K562 (cell line): ENCODE data around the gene ANKMY1. TPM values are rescaled to one million over a fixed set of nuclear protein-coding genes. Genes with fewer than 3 reads are reported as not detected.

Source experiments
- ATAC-seq: fragments of 200-7000 bp; cut with Tn5 transposase; 3 replicates; pipeline ENCODE4 v1.9.1; 2020; ENCODE audit warnings: moderate library complexity
- BruUV-seq: library from RNA; stranded (reverse); fragments of 400-500 nt; replicated peaks from 2 replicates; lab custom pipeline; 2021; lab: Mats Ljungman, UMichigan
- CTCF ChIA-PET: fragments of 300-600 bp; formaldehyde crosslinking; extraction: SDS; loops from one replicate; lab custom pipeline; 2021; ENCODE audit warnings: low intra/inter-chr PET ratio; lab: Yijun Ruan, JAX
- POLR2A ChIA-PET: fragments of 300-600, 350-650 bp; sonication (Branson Sonifier 250); formaldehyde crosslinking; extraction: SDS; loops from one replicate; lab custom pipeline; 2021; ENCODE audit warnings: antibody characterized with exemption, inconsistent platforms; lab: Yijun Ruan, JAX
- DNase-seq, 4 experiments: peaks; one replicate each; pipeline versions ENCODE4 v3.0.0 to v3.0.0-alpha.2; 2011 to 2018; ENCODE audit warnings: low spot score in 3 of 4, mixed read lengths in 3 of 4; ENCODE audit errors: extremely low read depth in 1 of 4
- FAIRE-seq: peaks from 2 replicates; lab custom pipeline; 2011; peaks lifted over from hg19 to GRCh38; lab: Jason Lieb, UNC
- H2AFZ ChIP-seq: 2 replicates; pipeline ENCODE4 v1.6.0; 2011; ENCODE audit warnings: low read depth, low read length, control low read depth, inconsistent platforms
- H3K27ac ChIP-seq: fragments of 200-600 bp; 3 replicates; pipeline ENCODE4 v1.8.0; 2011; ENCODE audit warnings: low read depth, mild to moderate bottlenecking, control low read depth, inconsistent platforms, low read length, moderate library complexity, mixed read lengths; ENCODE audit errors: extremely low read depth
- H3K27me3 ChIP-seq, 2 experiments: fragments of 300-600 bp in 1 of 2; 2 replicates in 1 of 2; 3 replicates in 1 of 2; pipeline versions ENCODE4 v1.6.0 to v1.8.0; 2011; ENCODE audit warnings: inconsistent platforms in 2 of 2, low read length in 2 of 2, mild to moderate bottlenecking in 1 of 2, mixed read lengths in 1 of 2, moderate library complexity in 1 of 2; ENCODE audit not compliant: control insufficient read depth in 2 of 2, insufficient read depth in 2 of 2
- H3K36me3 ChIP-seq: fragments of 300-600 bp; 3 replicates; pipeline ENCODE4 v1.8.0; 2011; ENCODE audit warnings: mild to moderate bottlenecking, low read length, inconsistent platforms; ENCODE audit not compliant: control insufficient read depth, insufficient read depth
- H3K4me1 ChIP-seq, 2 experiments: fragments of 200-600 bp in 1 of 2; replicated peaks in 1 of 2; 2 replicates in 1 of 2; 3 replicates in 1 of 2; pipeline versions ENCODE4 v1.5.1 to v1.8.0; 2011; ENCODE audit warnings: inconsistent platforms in 2 of 2, low read length in 2 of 2, mild to moderate bottlenecking in 1 of 2, mixed read lengths in 1 of 2, moderate library complexity in 1 of 2; ENCODE audit not compliant: control insufficient read depth in 2 of 2, insufficient read depth in 2 of 2
- H3K4me2 ChIP-seq: 2 replicates; pipeline ENCODE4 v1.6.1; 2011; ENCODE audit warnings: low read length, control low read depth, inconsistent platforms, mixed read lengths; ENCODE audit not compliant: insufficient read depth
- H3K4me3 ChIP-seq: fragments of 200-600 bp; sonication (generic), shearing (Covaris generic); 2 replicates; pipeline ENCODE4 v1.5.1; 2016; ENCODE audit warnings: control low read depth, inconsistent platforms
- H3K79me2 ChIP-seq: fragments of 200-600 bp; 3 replicates; pipeline ENCODE4 v1.8.0; 2011; ENCODE audit warnings: low read length, inconsistent platforms; ENCODE audit not compliant: control insufficient read depth, insufficient read depth
- H3K9ac ChIP-seq, 2 experiments: 2 replicates each; pipeline versions ENCODE4 v1.6.0 to v1.6.1; 2011; ENCODE audit warnings: low read depth in 2 of 2, low read length in 2 of 2, control low read depth in 1 of 2, inconsistent platforms in 1 of 2, mild to moderate bottlenecking in 1 of 2, mixed read lengths in 1 of 2; ENCODE audit not compliant: insufficient read depth in 1 of 2
- H3K9me1 ChIP-seq: one replicate; pipeline ENCODE4 v1.6.0; 2011; ENCODE audit warnings: inconsistent platforms, mild to moderate bottlenecking, low read length, moderate library complexity; ENCODE audit not compliant: control insufficient read depth, insufficient read depth
- H3K9me3 ChIP-seq: replicated peaks from 2 replicates; pipeline ENCODE4 v1.5.1; 2011; ENCODE audit warnings: low read depth, low read length, inconsistent platforms; ENCODE audit not compliant: control insufficient read depth, insufficient read depth
- H4K20me1 ChIP-seq: replicated peaks from 2 replicates; pipeline ENCODE4 v1.6.1; 2011; ENCODE audit warnings: low read length, inconsistent platforms, mixed read lengths; ENCODE audit not compliant: control insufficient read depth, insufficient read depth
- ARID2 ChIP-seq: fragments of 450-650 bp; IDR thresholded peaks from 2 replicates; pipeline ENCODE4 v1.6.1; 2017; ENCODE audit warnings: antibody characterized with exemption, mild to moderate bottlenecking
- E2F8 ChIP-seq: fragments of 450-650 bp; IDR thresholded peaks from 2 replicates; pipeline ENCODE4 v1.7.1; 2018; ENCODE audit warnings: mild to moderate bottlenecking, low read depth; ENCODE audit not compliant: partially characterized antibody
- RB1 ChIP-seq: fragments of 450-650 bp; IDR thresholded peaks from 2 replicates; pipeline ENCODE4 v1.6.1; 2017; ENCODE audit warnings: low read depth, mild to moderate bottlenecking
- REST ChIP-seq, 2 experiments: fragments of 450-650 bp; formaldehyde crosslinking in 1 of 2; IDR thresholded peaks; 2 replicates each; pipeline versions ENCODE4 v1.4.0 to v1.6.1; 2014 to 2020; ENCODE audit warnings: mild to moderate bottlenecking in 2 of 2, borderline replicate concordance in 1 of 2, low read depth in 1 of 2
- ZBTB7A ChIP-seq: IDR thresholded peaks from 2 replicates; pipeline ENCODE4 v1.6.1; 2011; ENCODE audit warnings: low read depth, mild to moderate bottlenecking, low read length, moderate library complexity, borderline replicate concordance; ENCODE audit not compliant: control insufficient read depth
- ZNF41 ChIP-seq: fragments of 250-450 bp; sonication (Bioruptor Pico); conservative IDR thresholded peaks from 2 replicates; pipeline ENCODE4 v1.4.0; 2020; ENCODE audit warnings: mild to moderate bottlenecking
- WGBS: fragments of 100-300 bp; shearing (Covaris generic); methylation state at CpG from one replicate; pipeline ENCODE4 v1.1.6; 2016; ENCODE audit warnings: low coverage, mixed read lengths; ENCODE audit not compliant: insufficient coverage; ENCODE audit errors: missing lambda C conversion rate; 5-methylcytosine and 5-hydroxymethylcytosine counted together
- in situ Hi-C: fragments of 300-500 bp; cut with MboI; formaldehyde crosslinking; loops from 4 replicates; pipeline ENCODE4 v1.15.0; 2018; ENCODE audit warnings: inconsistent platforms, mixed read lengths
- intact Hi-C: fragments of 100-400 bp; cut with micrococcal nuclease; formaldehyde crosslinking; loops from 2 replicates; pipeline ENCODE4 v1.14.2; 2022
- polyA plus RNA-seq, 8 experiments: library from polyadenylated mRNA; depleted of rRNA in 4 of 8; stranded (reverse) in 5 of 8; unstranded in 3 of 8; fragments of >200 nt; fragmentation: Nextera tagmentation in 2 of 8; fragmentation: Illumina TruSeq in 1 of 8; extraction: Ambion mirVana in 2 of 8; extraction: Trizol in 1 of 8; gene quantifications; 2 replicates each; pipeline versions ENCODE4 v1.2.1 to v1.2.3, GENCODE V29; 2011 to 2014; ENCODE audit warnings: inconsistent platforms in 1 of 8, missing spikeins in 1 of 8
- total RNA-seq, 7 experiments: library from RNA; depleted of rRNA in 6 of 7; stranded (reverse); fragments of >200 nt in 6 of 7; fragmentation: Illumina TruSeq in 2 of 7; extraction: Trizol in 2 of 7; gene quantifications; 2 replicates each; pipeline versions ENCODE4 v1.2.1 to v1.2.3, GENCODE V29; 2011 to 2021; ENCODE audit warnings: low replicate concordance in 1 of 7

ANKMY1 gene
- total and polyA plus RNA-seq, 9 of the 15 experiments (the other 6 are each of a cell fraction or from before 2014, with no cell fraction given): 0.75 to 15.1 (median 11.7) TPM

- no peak for FAIRE-seq
- no peak overlapping the region for H2AFZ ChIP-seq
- H3K79me2 ChIP-seq: no peaks in the 10 kb centered on the region
- peak; percentile 86 for ATAC-seq
- H4K20me1 ChIP-seq: peaks cover 12% of the 10 kb centered on the region; the same call in 1 of the 2 replicates
- intact Hi-C loops: loop anchor here (1.0 to 2.0 kb wide), 2 partner anchors 205 to 287 kb away; no protein-coding TSS in a partner anchor
- H3K36me3 ChIP-seq: no peaks in the 10 kb centered on the region
- H3K9me3 ChIP-seq: no peaks in the 10 kb centered on the region
- ChIA-PET POLR2A (no interaction called here), CTCF (interaction anchor here (0.6 to 2.8 kb wide), 3 partner anchors 44 to 288 kb away, joined by 3 to 24 read pairs (median 7); no protein-coding TSS in a partner anchor)
- no TSS peak for BruUV-seq
- H3K9ac ChIP-seq: no peak overlapping the region
- DNase-seq: peak; percentile 70 to 83 (median 76)
- H3K9me1 ChIP-seq: no peaks in the 10 kb centered on the region
- in situ Hi-C loops: loop anchor here (5.0 kb wide), 1 partner anchor 206 kb away; no protein-coding TSS in a partner anchor
- WGBS: 10% methylated on average over 11 of the region's 24 CpGs
- H3K27me3 ChIP-seq: peaks cover 2 to 42% of the 10 kb centered on the region in 2 experiments; a peak in 4 of 5 replicates
- no peak overlapping the region for H3K27ac ChIP-seq
- H3K4me2 ChIP-seq: no peak overlapping the region
- H3K4me3 ChIP-seq: no peak overlapping the region
- peaks cover 0 to 33% of the 10 kb centered on the region in 2 experiments; a peak in 3 of 5 replicates for H3K4me1 ChIP-seq
- TF ChIP-seq RB1: peak; percentile 72; the same call in 1 of the 2 replicates
- peak; percentile 80 for TF ChIP-seq REST (IDR thresholded peaks at IDR 0.05; ENCODE audit: borderline replicate concordance)
- TF ChIP-seq REST (CRISPR knock-in tag; IDR thresholded peaks at IDR 0.05; ENCODE audit: low read depth): no peak
- TF ChIP-seq ZNF41 (CRISPR knock-in tag): no peak
- peak; percentile 81 for TF ChIP-seq ARID2
- TF ChIP-seq E2F8: no peak
- TF ChIP-seq ZBTB7A: peak; percentile 32; the same call in 1 of the 2 replicates
Measured at GRCh38 chr2:240437861-240438809, 119.7 kb downstream of the ANKMY1 start.
